ENCODE results near the gene TAC4. TPM values are rescaled to one million over a fixed set of nuclear protein-coding genes. Genes with fewer than 3 reads are reported as not detected.

The TAC4 gene
- total RNA-seq, 3 donors from 2014 or later: not detected

GRCh38 chr17:49869038-49869374 lies 21.1 kb upstream of the TAC4 start:
- H3K27ac ChIP-seq: no peak overlapping the region
- intact Hi-C loops (cut with DNase I; ENCODE audit: low total_unique reads): no loop called here
- TF ChIP-seq POLR2AphosphoS5 (IDR thresholded peaks at IDR 0.05) (no peak), POLR2A (IDR thresholded peaks at IDR 0.05) (no peak), CTCF (IDR thresholded peaks at IDR 0.05) (no peak)
- H3K9me3 ChIP-seq: no peaks in the 10 kb centered on the region
- no peaks in the 10 kb centered on the region for H3K4me1 ChIP-seq
- DNase-seq (ENCODE audit: low spot score in 2 of 2): no peak
- no peak overlapping the region for H3K4me3 ChIP-seq
- H3K36me3 ChIP-seq: no peaks in the 10 kb centered on the region
- no peaks in the 10 kb centered on the region for H3K27me3 ChIP-seq

DNA sequence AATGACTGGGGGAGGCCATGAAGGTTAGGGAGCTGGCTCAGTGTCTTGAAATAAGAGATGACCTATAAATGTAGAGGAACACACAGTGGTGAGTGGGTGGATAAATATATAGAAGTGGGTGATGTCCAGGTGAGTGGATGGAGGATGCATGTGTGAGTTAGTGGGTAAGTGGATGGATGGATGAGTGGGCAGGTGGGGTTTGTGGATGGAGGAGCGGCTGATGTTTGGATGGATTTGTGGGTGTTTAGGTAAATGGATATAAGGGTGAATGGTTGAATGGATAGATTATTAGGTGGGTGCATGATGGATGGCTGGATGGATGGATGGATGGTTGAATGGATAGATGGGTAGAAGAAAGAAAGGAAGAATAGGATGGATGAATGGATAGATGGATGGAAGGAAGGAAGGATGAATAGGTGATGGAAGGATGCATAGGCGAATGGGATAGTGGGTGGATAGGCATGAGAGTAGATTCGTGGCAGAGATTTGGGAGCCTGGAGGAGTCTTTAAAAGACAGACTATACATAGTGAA lies 19.1 kb upstream of the TAC4 start:
- intact Hi-C loops (cut with DNase I; ENCODE audit: low total_unique reads): no loop called here
- Histone ChIP-seq H3K9me3 (no peaks in the 10 kb centered on the region), H3K4me1 (no peaks in the 10 kb centered on the region), H3K27ac (no peak overlapping the region), H3K36me3 (no peaks in the 10 kb centered on the region), H3K4me3 (no peak overlapping the region), H3K27me3 (no peaks in the 10 kb centered on the region)
- DNase-seq (ENCODE audit: low spot score in 2 of 2): no peak
- TF ChIP-seq POLR2A (IDR thresholded peaks at IDR 0.05) (no peak), POLR2AphosphoS5 (IDR thresholded peaks at IDR 0.05) (no peak), CTCF (IDR thresholded peaks at IDR 0.05) (no peak)

DNA sequence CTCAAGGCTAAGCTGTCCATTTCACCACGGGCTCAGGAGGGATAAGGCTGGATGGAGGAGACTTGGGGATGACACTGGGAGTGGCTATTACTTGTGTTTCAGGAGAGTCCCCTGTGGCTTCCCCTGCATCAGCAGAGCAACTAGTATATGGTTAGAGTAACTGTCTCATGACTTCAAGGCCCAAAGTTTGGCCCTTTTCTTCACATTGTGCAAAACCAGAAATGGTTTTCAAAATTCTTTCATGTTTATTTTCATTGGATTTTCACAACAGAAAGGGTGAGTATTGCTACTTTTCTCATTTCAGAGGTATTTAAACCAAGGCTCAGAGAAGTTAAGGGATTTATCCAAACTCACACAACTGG lies 18.1 kb upstream of the TAC4 start:
- intact Hi-C loops (cut with DNase I; ENCODE audit: low total_unique reads): no loop called here
- H3K9me3 ChIP-seq: no peaks in the 10 kb centered on the region
- no peaks in the 10 kb centered on the region for H3K4me1 ChIP-seq
- H3K27me3 ChIP-seq: no peaks in the 10 kb centered on the region
- no peak for DNase-seq (ENCODE audit: low spot score in 2 of 2)
- H3K4me3 ChIP-seq: no peak overlapping the region
- no peaks in the 10 kb centered on the region for H3K36me3 ChIP-seq
- TF ChIP-seq POLR2AphosphoS5 (IDR thresholded peaks at IDR 0.05): no peak
- TF ChIP-seq CTCF (IDR thresholded peaks at IDR 0.05): no peak
- no peak for TF ChIP-seq POLR2A (IDR thresholded peaks at IDR 0.05)
- peak overlapping the region in 1 of 2 donors; percentile 12 for H3K27ac ChIP-seq

DNA sequence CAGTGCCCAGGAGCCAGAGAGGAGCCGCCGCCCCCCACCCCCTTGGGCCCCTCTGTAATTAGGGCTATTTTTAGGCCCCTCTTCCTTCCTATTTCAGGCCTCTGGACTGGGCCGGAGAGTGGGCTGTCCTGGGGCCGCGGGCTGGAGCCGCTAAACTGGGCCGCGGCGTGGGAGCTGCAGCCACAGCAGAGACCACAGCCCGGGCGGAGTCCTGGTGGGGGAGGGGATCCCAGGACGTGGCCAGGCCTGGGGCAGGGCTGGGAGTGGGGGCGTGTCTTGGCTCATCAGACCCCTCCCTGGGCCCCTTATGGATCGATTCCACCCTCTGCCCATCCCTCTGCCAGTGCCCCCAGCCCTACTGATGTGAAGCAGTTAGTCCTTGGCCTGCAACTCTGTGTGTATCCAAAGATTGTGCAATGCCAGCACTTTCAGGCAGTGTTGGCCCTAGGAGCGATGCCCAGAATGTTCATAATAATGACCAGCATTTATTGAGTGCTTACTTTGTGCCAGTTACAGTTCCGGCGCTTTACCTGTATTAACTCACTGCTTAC lies 15.0 kb upstream of the TAC4 start:
- Histone ChIP-seq H3K27ac (no peak overlapping the region), H3K4me3 (no peak overlapping the region), H3K27me3 (no peaks in the 10 kb centered on the region), H3K4me1 (no peaks in the 10 kb centered on the region), H3K9me3 (no peaks in the 10 kb centered on the region), H3K36me3 (no peaks in the 10 kb centered on the region)
- no peak for TF ChIP-seq POLR2A (IDR thresholded peaks at IDR 0.05)
- no peak for TF ChIP-seq POLR2AphosphoS5 (IDR thresholded peaks at IDR 0.05)
- no peak for TF ChIP-seq CTCF (IDR thresholded peaks at IDR 0.05)
- intact Hi-C loops (cut with DNase I; ENCODE audit: low total_unique reads): loop anchor here (1.0 kb wide), 1 partner anchor 132 kb away; the partner anchor contains the start of gene DLX3
- DNase-seq (ENCODE audit: low spot score in 2 of 2): no peak

- TF ChIP-seq POLR2A (IDR thresholded peaks at IDR 0.05) (no peak), CTCF (IDR thresholded peaks at IDR 0.05) (peak; percentile 65 to 93 (median 91)), POLR2AphosphoS5 (IDR thresholded peaks at IDR 0.05) (no peak)
- no peaks in the 10 kb centered on the region for H3K36me3 ChIP-seq
- peak in 1 of 2 donors; percentile 41 for DNase-seq (ENCODE audit: low spot score in 2 of 2)
- no peak overlapping the region for H3K27ac ChIP-seq
- intact Hi-C loops (cut with DNase I; ENCODE audit: low total_unique reads): no loop called here
- no peaks in the 10 kb centered on the region for H3K9me3 ChIP-seq
- H3K4me3 ChIP-seq: no peak overlapping the region
- H3K4me1 ChIP-seq: no peaks in the 10 kb centered on the region
- H3K27me3 ChIP-seq: no peaks in the 10 kb centered on the region
Observed at GRCh38 chr17:49861150-49861884, 13.4 kb upstream of the TAC4 start.

All from breast epithelium (tissue), 4 donors.